ENCODE results near the gene CUTC. TPM values are rescaled to one million over a fixed set of nuclear protein-coding genes. Genes with fewer than 3 reads are reported as not detected.

The CUTC gene
- total RNA-seq, 1 experiment from 2014 or later: 15.0 TPM

DNA sequence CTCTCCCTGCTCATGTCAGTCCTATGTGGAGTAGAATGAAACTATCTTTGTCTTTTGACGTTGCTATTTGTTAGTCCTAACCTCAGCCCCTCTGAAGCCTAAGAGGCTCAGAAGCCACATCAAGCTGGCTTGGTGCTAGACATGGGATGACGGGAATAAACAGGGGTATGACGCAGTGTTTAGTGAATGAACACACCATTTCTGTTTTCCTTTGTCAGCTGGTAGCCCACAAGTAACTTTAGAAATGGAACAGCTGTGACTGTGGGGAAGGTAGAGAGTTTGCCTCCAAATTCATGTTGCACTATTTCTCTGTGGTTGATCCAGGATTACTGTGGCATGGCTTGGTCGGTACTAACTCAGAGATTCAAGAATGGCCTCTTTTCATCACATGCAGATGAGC is 31.4 kb upstream of the CUTC start:
- ChIA-PET CTCF (interaction anchor here (1.0 to 1.2 kb wide), 2 partner anchors 140 to 267 kb away, joined by 3 read pairs; no protein-coding TSS in a partner anchor), POLR2A (no interaction called here)
- intact Hi-C loops (cut with micrococcal nuclease): no loop called here
- Mint-ChIP-seq H3K27ac (ENCODE audit: low read depth, unreplicated experiment) (peak overlapping the region; percentile 73), H3K4me3 (ENCODE audit: unreplicated experiment) (no peak overlapping the region), H3K36me3 (ENCODE audit: insufficient read depth, unreplicated experiment) (peaks cover 93% of the 10 kb centered on the region), H3K27me3 (ENCODE audit: insufficient read depth, unreplicated experiment) (no peaks in the 10 kb centered on the region), H3K9me3 (ENCODE audit: unreplicated experiment) (no peaks in the 10 kb centered on the region), H3K4me1 (ENCODE audit: insufficient read depth, unreplicated experiment) (no peaks in the 10 kb centered on the region)
- no TSS peak for BruUV-seq (replicated peaks)
- no peak for DNase-seq (ENCODE audit: unreplicated experiment)
- TF ChIP-seq, protein P1, sequence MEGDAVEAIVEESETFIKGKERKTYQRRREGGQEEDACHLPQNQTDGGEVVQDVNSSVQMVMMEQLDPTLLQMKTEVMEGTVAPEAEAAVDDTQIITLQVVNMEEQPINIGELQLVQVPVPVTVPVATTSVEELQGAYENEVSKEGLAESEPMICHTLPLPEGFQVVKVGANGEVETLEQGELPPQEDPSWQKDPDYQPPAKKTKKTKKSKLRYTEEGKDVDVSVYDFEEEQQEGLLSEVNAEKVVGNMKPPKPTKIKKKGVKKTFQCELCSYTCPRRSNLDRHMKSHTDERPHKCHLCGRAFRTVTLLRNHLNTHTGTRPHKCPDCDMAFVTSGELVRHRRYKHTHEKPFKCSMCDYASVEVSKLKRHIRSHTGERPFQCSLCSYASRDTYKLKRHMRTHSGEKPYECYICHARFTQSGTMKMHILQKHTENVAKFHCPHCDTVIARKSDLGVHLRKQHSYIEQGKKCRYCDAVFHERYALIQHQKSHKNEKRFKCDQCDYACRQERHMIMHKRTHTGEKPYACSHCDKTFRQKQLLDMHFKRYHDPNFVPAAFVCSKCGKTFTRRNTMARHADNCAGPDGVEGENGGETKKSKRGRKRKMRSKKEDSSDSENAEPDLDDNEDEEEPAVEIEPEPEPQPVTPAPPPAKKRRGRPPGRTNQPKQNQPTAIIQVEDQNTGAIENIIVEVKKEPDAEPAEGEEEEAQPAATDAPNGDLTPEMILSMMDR (IDR thresholded peaks at IDR 0.05; ENCODE audit: unreplicated experiment): no peak

DNA sequence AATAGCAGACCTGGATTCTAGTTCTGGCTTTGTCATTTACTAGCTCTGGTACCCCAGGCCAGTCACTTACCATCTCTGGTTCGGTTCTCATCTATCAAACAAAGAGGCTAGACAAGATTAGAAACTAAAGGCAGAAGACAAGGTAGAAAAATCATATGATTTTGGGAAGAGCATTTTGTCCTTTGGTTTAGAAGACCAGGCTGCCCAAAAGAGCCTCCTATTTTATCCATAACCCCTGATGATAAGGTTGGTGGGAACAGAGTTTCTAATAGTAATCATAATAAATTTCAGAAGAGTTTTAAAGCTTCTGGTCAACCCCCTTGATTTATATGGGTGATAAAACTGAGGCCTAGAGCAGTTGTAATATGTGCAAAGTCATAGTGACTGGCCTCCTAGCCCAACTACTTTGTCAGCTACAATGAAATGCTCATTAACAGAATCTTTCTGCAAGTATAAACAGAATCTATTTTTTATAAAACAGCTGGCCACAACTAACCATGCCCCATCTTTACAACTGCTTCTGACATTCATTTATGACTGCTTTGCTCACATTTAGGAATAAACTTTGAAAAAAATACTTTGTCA is 23.5 kb upstream of the CUTC start:
- Mint-ChIP-seq H3K27me3 (ENCODE audit: insufficient read depth, unreplicated experiment) (no peaks in the 10 kb centered on the region), H3K4me1 (ENCODE audit: insufficient read depth, unreplicated experiment) (peaks cover 8% of the 10 kb centered on the region), H3K27ac (ENCODE audit: low read depth, unreplicated experiment) (peak overlapping the region; percentile 70), H3K36me3 (ENCODE audit: insufficient read depth, unreplicated experiment) (peaks cover 85% of the 10 kb centered on the region), H3K4me3 (ENCODE audit: unreplicated experiment) (no peak overlapping the region), H3K9me3 (ENCODE audit: unreplicated experiment) (no peaks in the 10 kb centered on the region)
- POLR2A ChIA-PET: interaction anchor here (0.8 to 2.8 kb wide), 7 partner anchors 12 to 278 kb away, joined by 3 to 13 read pairs (median 4); partner anchors contain the start of genes COX15 and CUTC
- no TSS peak for BruUV-seq (replicated peaks)
- no peak for DNase-seq (ENCODE audit: unreplicated experiment)
- TF ChIP-seq, protein P1 (IDR thresholded peaks at IDR 0.05; ENCODE audit: unreplicated experiment): no peak
- CTCF ChIA-PET: interaction anchor here (0.6 to 2.6 kb wide), 9 partner anchors 11 to 273 kb away, joined by 3 to 13 read pairs (median 5); partner anchors contain the start of genes COX15 and CUTC
- intact Hi-C loops (cut with micrococcal nuclease): no loop called here

DNA sequence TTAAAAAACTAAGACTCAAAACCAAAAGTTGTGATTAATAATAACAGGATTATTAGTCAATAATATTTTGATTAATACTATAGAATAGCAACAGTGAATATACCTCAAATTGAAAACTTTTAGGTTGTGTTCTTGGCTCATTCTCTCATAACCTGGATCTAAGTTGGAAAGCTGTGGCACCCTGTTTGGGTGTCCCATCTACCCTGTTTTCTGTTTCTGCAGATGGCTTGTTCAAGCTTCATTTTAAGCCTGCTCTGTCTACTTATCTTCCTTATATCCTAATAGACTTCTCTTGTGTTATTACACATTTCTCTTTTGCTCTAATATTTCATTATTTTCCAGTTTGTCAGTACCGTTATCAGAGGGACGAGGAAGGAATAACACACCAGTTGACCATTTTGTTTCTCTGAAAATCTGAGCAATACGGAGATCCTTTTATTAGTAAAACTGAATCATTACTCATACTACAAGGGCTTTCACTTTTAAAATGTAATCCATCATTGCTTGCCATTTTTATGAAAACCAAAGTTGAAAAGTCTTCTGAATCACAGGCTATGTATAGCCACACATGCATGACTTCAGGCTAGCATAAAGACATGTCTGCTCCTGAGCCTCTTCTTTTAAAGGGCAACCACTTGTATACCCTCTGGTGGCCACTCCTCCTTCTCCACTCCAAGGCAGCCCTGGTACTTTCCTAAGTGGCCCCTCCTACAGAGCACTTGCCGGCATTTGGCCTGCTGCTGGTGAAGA is 22.4 kb upstream of the CUTC start:
- DNase-seq (ENCODE audit: unreplicated experiment): no peak
- Mint-ChIP-seq H3K36me3 (ENCODE audit: insufficient read depth, unreplicated experiment) (peaks cover 87% of the 10 kb centered on the region), H3K4me3 (ENCODE audit: unreplicated experiment) (no peak overlapping the region), H3K27ac (ENCODE audit: low read depth, unreplicated experiment) (peak overlapping the region; percentile 51), H3K27me3 (ENCODE audit: insufficient read depth, unreplicated experiment) (no peaks in the 10 kb centered on the region), H3K4me1 (ENCODE audit: insufficient read depth, unreplicated experiment) (peaks cover 8% of the 10 kb centered on the region), H3K9me3 (ENCODE audit: unreplicated experiment) (no peaks in the 10 kb centered on the region)
- ChIA-PET CTCF (interaction anchor here (0.6 to 5.4 kb wide), 12 partner anchors 23 to 318 kb away, joined by 3 to 60 read pairs (median 4); partner anchors contain the start of genes COX15 and CUTC), POLR2A (interaction anchor here (0.6 to 2.8 kb wide), 12 partner anchors 14 to 279 kb away, joined by 3 to 14 read pairs (median 4); partner anchors contain the start of genes COX15, CUTC and SLC25A28)
- TF ChIP-seq, protein P1 (IDR thresholded peaks at IDR 0.05; ENCODE audit: unreplicated experiment): no peak
- intact Hi-C loops (cut with micrococcal nuclease): loop anchor here (5.0 kb wide), 1 partner anchor 277 kb away; the partner anchor contains the start of gene GOT1
- BruUV-seq (replicated peaks): no TSS peak

Measured in MCF 10A (cell line).